Activated CD4-positive, alpha-beta T cell treated with anti-CD3 and anti-CD28 coated beads, Interleukin-2, amount 10 ng/mL, durations not matched to agents 7 days and 5 days (primary cell): ENCODE data around the gene SMTNL1. TPM values are rescaled to one million over a fixed set of nuclear protein-coding genes. Genes with fewer than 3 reads are reported as not detected.

Source experiments
- CTCF ChIA-PET: fragments of 350-600 bp; sonication (Branson Sonifier 250); formaldehyde crosslinking; loops from one replicate; lab custom pipeline; 2021; ENCODE audit warnings: antibody characterized with exemption; lab: Charles Lee
- POLR2A ChIA-PET: fragments of 350-600 bp; sonication (Branson Sonifier 250); formaldehyde crosslinking; loops from one replicate; lab custom pipeline; 2021; ENCODE audit warnings: antibody characterized with exemption; lab: Charles Lee
- DNase-seq: peaks from one replicate; pipeline ENCODE4 v3.0.0-alpha.2; 2020
- H3K27ac Mint-ChIP-seq: one replicate; pipeline ENCODE4 v1.8.0; 2021; ENCODE audit warnings: mild to moderate bottlenecking, moderate library complexity, mixed read lengths
- H3K27me3 Mint-ChIP-seq: one replicate; pipeline ENCODE4 v1.8.0; 2021; ENCODE audit warnings: mixed read lengths
- H3K36me3 Mint-ChIP-seq: one replicate; pipeline ENCODE4 v1.8.0; 2021; ENCODE audit warnings: low read depth, mixed read lengths
- H3K4me1 Mint-ChIP-seq: one replicate; pipeline ENCODE4 v1.8.0; 2021; ENCODE audit warnings: mixed read lengths
- H3K4me3 Mint-ChIP-seq: one replicate; pipeline ENCODE4 v1.8.0; 2021; ENCODE audit warnings: mild to moderate bottlenecking, moderate library complexity, mixed read lengths
- H3K9me3 Mint-ChIP-seq: one replicate; pipeline ENCODE4 v1.8.0; 2021; ENCODE audit warnings: mixed read lengths
- total RNA-seq, 2 experiments: library from RNA; stranded (reverse); gene quantifications; one replicate each; pipeline ENCODE4 v1.2.3, GENCODE V29; 2021

The SMTNL1 gene
- total RNA-seq, 2 experiments from 2014 or later, result not detected

DNA sequence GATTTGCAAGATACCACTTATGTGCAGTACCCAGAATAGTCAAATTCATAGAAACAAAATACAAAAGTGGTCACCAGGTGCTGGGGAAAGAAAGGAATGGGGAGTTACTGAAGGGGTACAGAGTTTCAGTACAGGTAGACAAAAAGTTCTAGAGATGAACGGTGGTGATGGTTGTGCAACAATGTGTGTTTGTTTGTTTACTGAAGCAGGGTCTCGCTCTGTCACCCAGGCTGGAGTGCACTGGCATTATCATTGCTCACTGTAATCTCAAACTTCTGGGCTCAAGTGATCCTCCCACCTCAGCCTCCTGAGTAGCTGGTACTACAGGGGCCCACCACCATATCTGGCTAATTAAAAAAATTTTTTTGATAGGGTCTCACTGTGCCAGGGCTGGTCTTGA lies 18.0 kb downstream of the SMTNL1 start:
- Mint-ChIP-seq H3K36me3 (peaks cover 73% of the 10 kb centered on the region), H3K27me3 (no peaks in the 10 kb centered on the region), H3K27ac (no peak overlapping the region), H3K9me3 (no peaks in the 10 kb centered on the region), H3K4me1 (peaks cover 20% of the 10 kb centered on the region), H3K4me3 (no peak overlapping the region)
- DNase-seq, result no peak
- ChIA-PET CTCF (interaction anchor here (0.6 to 1.8 kb wide), 2 partner anchors 12 to 141 kb away, joined by 4 read pairs; partner anchors contain the start of gene UBE2L6), POLR2A (no interaction called here)

DNA sequence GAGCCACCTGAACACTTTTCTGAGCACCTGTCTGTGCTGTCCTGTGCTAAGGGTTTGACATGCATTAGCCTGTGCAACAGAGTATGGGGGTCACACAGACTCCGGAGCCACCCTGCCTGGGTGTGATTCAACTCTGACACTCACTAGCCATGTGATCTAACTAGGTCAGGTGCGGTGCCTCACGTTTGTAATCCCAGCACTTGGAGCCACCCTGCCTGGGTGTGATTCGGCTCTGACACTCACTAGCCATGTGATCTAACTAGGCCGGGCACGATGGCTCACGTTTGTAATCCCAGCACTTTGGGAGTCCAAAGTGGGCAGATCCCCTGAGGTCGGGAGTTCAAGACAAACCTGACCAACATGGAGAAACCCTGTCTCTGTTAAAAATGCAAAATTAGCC lies 18.6 kb downstream of the SMTNL1 start:
- H3K9me3 Mint-ChIP-seq, result no peaks in the 10 kb centered on the region

GRCh38 chr11:57560146-57560545 lies 22.8 kb downstream of the SMTNL1 start:
- Mint-ChIP-seq H3K9me3 (no peaks in the 10 kb centered on the region), H3K36me3 (peaks cover 74% of the 10 kb centered on the region), H3K27ac (no peak overlapping the region), H3K4me1 (peaks cover 54% of the 10 kb centered on the region), H3K4me3 (no peak overlapping the region), H3K27me3 (no peaks in the 10 kb centered on the region)
- no peak for DNase-seq
- ChIA-PET POLR2A (interaction anchor here (0.5 kb wide), 1 partner anchor 27 kb away, joined by 3 read pairs; no protein-coding TSS in a partner anchor), CTCF (no interaction called here)

More for the DNA sequence above, 18.6 kb downstream of the SMTNL1 start:
- no peaks in the 10 kb centered on the region for H3K27me3 Mint-ChIP-seq
- no peak overlapping the region for H3K27ac Mint-ChIP-seq
- ChIA-PET CTCF (interaction anchor here (1.8 kb wide), 1 partner anchor 12 kb away, joined by 4 read pairs; the partner anchor contains the start of gene UBE2L6), POLR2A (no interaction called here)
- H3K4me1 Mint-ChIP-seq, result peaks cover 22% of the 10 kb centered on the region
- peaks cover 72% of the 10 kb centered on the region for H3K36me3 Mint-ChIP-seq
- no peak overlapping the region for H3K4me3 Mint-ChIP-seq
- DNase-seq, result no peak

- ChIA-PET CTCF (interaction anchor here (1.1 kb wide), 2 partner anchors 11 to 15 kb away, joined by 3 to 4 read pairs; no protein-coding TSS in a partner anchor), POLR2A (no interaction called here)
- Mint-ChIP-seq H3K27me3 (no peaks in the 10 kb centered on the region), H3K4me1 (peaks cover 49% of the 10 kb centered on the region), H3K27ac (peak overlapping the region; percentile 37), H3K36me3 (peaks cover 67% of the 10 kb centered on the region), H3K9me3 (no peaks in the 10 kb centered on the region), H3K4me3 (no peak overlapping the region)
- DNase-seq, result no peak
Observed at GRCh38 chr11:57562596-57562995, 25.2 kb downstream of the SMTNL1 start.

DNA sequence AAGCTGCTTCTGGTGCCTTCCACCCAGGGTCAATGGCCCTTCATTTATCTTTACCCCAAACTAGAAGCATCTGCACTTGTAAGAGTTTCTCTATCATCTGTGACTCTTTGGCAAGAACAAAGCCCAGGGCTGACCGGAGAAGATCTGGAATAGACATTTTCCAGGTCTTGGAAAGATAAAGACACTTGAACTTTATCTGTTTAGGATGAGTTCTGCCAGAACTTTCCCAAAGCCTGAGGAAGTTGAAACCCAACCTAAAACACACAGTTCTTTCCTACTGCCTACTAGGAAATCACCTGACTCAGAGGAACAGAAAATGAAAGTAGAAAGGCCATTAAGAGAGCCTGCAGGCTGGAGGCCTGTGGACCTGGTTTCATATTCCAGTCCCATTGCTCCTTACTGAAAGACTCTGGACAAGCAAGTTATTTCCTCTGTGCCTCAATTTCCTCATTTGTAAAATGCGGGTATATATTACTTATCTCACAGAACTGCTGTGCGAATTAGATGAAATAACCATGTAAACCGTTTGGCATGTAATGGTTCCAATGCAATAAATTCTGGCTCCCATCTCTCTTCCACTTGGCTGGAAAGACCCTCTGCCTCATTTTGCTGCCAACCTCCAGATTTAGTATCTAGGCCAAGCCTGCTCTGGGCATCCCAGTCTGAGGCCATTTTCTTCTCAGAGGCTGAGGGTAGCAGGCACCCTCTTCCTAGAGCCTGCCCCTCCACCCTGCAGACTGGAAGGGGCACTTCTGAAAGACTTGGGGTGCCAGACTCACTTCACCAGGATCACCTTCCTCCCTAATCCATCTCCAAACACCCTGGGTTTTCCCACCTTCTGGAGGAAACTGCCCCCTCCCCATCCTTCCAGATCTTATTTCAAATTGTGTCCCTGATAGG lies 28.9 kb downstream of the SMTNL1 start:
- POLR2A ChIA-PET, result no interaction called here
- peak overlapping the region; percentile 96 for H3K4me3 Mint-ChIP-seq
- peaks cover 54% of the 10 kb centered on the region for H3K4me1 Mint-ChIP-seq
- peak overlapping the region; percentile 97 for H3K27ac Mint-ChIP-seq
- no peaks in the 10 kb centered on the region for H3K27me3 Mint-ChIP-seq
- H3K36me3 Mint-ChIP-seq, result peaks cover 45% of the 10 kb centered on the region
- no peaks in the 10 kb centered on the region for H3K9me3 Mint-ChIP-seq
- CTCF ChIA-PET, result interaction anchor here (0.6 to 3.0 kb wide), 6 partner anchors 16 to 79 kb away, joined by 3 to 45 read pairs (median 7); no protein-coding TSS in a partner anchor
- peak; percentile 66 for DNase-seq

- peak; percentile 67 for DNase-seq
- Mint-ChIP-seq H3K4me3 (peak overlapping the region; percentile 96), H3K4me1 (peaks cover 54% of the 10 kb centered on the region), H3K9me3 (no peaks in the 10 kb centered on the region), H3K27ac (peak overlapping the region; percentile 97), H3K27me3 (no peaks in the 10 kb centered on the region), H3K36me3 (peaks cover 39% of the 10 kb centered on the region)
- ChIA-PET CTCF (interaction anchor here (0.6 to 3.0 kb wide), 11 partner anchors 12 to 116 kb away, joined by 3 to 45 read pairs (median 6); no protein-coding TSS in a partner anchor), POLR2A (no interaction called here)
Observed at GRCh38 chr11:57566905-57567514, 29.6 kb downstream of the SMTNL1 start.

GRCh38 chr11:57567515-57568329 lies 30.3 kb downstream of the SMTNL1 start, which contains the start of gene UBE2L6:
UBE2L6 (minus strand) TSS chr11:57567672; CDS start chr11:57567611, 61 bp downstream.
- H3K27ac Mint-ChIP-seq, result peak within 1 kb of the TSS; percentile 97
- no peaks in the 10 kb centered on the region for H3K27me3 Mint-ChIP-seq
- H3K36me3 Mint-ChIP-seq, result peaks cover 33% of the 10 kb centered on the region
- H3K4me1 Mint-ChIP-seq, result peaks cover 49% of the 10 kb centered on the region
- no peaks in the 10 kb centered on the region for H3K9me3 Mint-ChIP-seq
- ChIA-PET POLR2A (interaction anchor here (0.6 kb wide), 1 partner anchor 233 kb away, joined by 5 read pairs; no protein-coding TSS in a partner anchor), CTCF (interaction anchor here (0.5 to 3.0 kb wide), 26 partner anchors 10 to 232 kb away, joined by 3 to 45 read pairs (median 4); partner anchors contain the start of gene TIMM10)
- peak within 1 kb of the TSS; percentile 96 for H3K4me3 Mint-ChIP-seq
- DNase-seq, result peak; percentile 89

GRCh38 chr11:57568330-57568766 lies 31.0 kb downstream of the SMTNL1 start:
- Mint-ChIP-seq H3K4me1 (peaks cover 45% of the 10 kb centered on the region), H3K27ac (peak overlapping the region; percentile 96), H3K36me3 (peaks cover 30% of the 10 kb centered on the region), H3K27me3 (no peaks in the 10 kb centered on the region), H3K4me3 (peak overlapping the region; percentile 96), H3K9me3 (no peaks in the 10 kb centered on the region)
- ChIA-PET POLR2A (no interaction called here), CTCF (interaction anchor here (0.7 to 3.0 kb wide), 23 partner anchors 11 to 232 kb away, joined by 3 to 45 read pairs (median 4); partner anchors contain the start of gene TIMM10)
- DNase-seq, result no peak

DNA sequence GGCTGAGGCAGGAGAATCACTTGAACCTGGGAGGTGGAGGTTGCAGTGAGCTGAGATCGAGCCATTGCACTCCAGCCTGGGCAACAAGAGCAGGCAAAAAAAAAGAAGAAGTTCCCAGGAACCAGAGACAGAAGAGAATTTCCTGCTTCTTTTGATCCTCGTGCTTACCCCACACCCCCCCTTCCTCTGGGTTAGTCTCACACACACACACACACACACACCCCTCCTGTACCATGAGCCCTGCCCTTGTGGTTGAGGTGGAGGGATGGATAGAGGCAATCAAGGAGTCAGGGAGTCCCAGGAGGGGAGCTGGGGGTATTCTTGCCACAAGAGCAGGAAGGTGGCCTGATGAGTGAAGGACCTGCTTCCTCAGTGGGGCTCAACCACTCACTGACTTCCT lies 34.2 kb downstream of the SMTNL1 start:
- ChIA-PET CTCF (interaction anchor here (1.3 to 2.5 kb wide), 2 partner anchors 33 to 73 kb away, joined by 3 to 14 read pairs; no protein-coding TSS in a partner anchor), POLR2A (no interaction called here)
- no peaks in the 10 kb centered on the region for H3K9me3 Mint-ChIP-seq
- peaks cover 24% of the 10 kb centered on the region for H3K4me1 Mint-ChIP-seq
- H3K27ac Mint-ChIP-seq, result peak overlapping the region; percentile 60
- H3K36me3 Mint-ChIP-seq, result peaks cover 6% of the 10 kb centered on the region
- peaks cover 8% of the 10 kb centered on the region for H3K27me3 Mint-ChIP-seq
- no peak overlapping the region for H3K4me3 Mint-ChIP-seq
- no peak for DNase-seq

DNA sequence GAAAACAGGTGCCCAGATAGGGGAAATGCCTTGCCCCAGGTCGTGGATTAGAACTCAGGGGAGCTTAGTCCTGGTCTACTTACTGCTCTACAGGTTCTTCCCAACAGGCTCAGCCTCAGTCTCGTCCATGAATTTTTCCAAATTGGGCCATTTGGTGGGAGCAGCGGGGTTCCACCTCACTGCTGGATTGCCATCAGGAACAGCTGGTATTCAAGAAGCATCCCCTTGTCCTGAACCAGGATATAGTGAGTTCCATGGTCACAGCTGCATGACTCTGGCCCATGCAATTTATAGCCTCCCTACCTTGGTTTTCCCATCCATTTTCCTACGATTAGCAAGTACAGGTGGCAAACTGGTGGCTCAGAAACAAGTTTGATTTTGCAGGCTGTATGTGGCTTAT lies 36.7 kb downstream of the SMTNL1 start:
- Mint-ChIP-seq H3K4me3 (no peak overlapping the region), H3K27ac (no peak overlapping the region), H3K36me3 (no peaks in the 10 kb centered on the region), H3K4me1 (peaks cover 16% of the 10 kb centered on the region), H3K27me3 (peaks cover 13% of the 10 kb centered on the region), H3K9me3 (no peaks in the 10 kb centered on the region)
- POLR2A ChIA-PET, result no interaction called here
- no peak for DNase-seq
- CTCF ChIA-PET, result interaction anchor here (1.7 kb wide), 1 partner anchor 11 kb away, joined by 4 read pairs; no protein-coding TSS in a partner anchor

GRCh38 chr11:57584341-57584740 lies 46.9 kb downstream of the SMTNL1 start:
- H3K36me3 Mint-ChIP-seq, result no peaks in the 10 kb centered on the region
- peaks cover 17% of the 10 kb centered on the region for H3K4me1 Mint-ChIP-seq
- DNase-seq, result no peak
- peaks cover 3% of the 10 kb centered on the region for H3K9me3 Mint-ChIP-seq
- no peak overlapping the region for H3K4me3 Mint-ChIP-seq
- no peak overlapping the region for H3K27ac Mint-ChIP-seq
- CTCF ChIA-PET, result no interaction called here
- POLR2A ChIA-PET, result no interaction called here
- H3K27me3 Mint-ChIP-seq, result peaks cover 4% of the 10 kb centered on the region

DNA sequence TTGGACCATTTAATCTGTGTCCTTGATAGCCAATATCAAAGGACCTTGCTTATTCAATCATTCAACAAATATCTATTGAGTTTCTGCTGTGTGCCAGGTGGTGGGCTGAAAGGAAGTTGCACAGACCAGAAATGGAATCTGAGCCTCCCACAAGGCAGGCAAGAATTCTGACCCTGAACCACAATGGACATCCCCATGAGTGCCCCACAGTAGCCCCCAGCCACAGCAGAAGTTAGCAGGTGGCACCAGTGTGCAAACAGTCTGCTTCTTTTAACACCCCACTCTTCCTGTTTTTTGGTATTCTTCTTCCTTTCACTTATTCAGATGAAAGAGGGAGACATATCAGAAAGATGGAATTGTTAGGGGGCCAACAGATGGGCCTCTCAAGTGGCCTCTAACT lies 47.9 kb downstream of the SMTNL1 start:
- DNase-seq, result no peak
- Mint-ChIP-seq H3K27me3 (peaks cover 1% of the 10 kb centered on the region), H3K36me3 (no peaks in the 10 kb centered on the region), H3K4me3 (no peak overlapping the region), H3K4me1 (peaks cover 17% of the 10 kb centered on the region), H3K27ac (no peak overlapping the region), H3K9me3 (peaks cover 3% of the 10 kb centered on the region)
- ChIA-PET CTCF (no interaction called here), POLR2A (no interaction called here)
